GM18502 (cell line): ENCODE results near the gene LRRC55.
"Not testable (repeated sequence)": the region's sequence is repeated elsewhere in the genome, so short reads cannot be mapped to it uniquely, and the experiment has no call there.

Experiments used
- ATAC-seq: cut with Tn5 transposase; IDR thresholded peaks from one replicate; pipeline ENCODE4 v1.9.1; 2021; ENCODE audit warnings: mild to moderate bottlenecking; ENCODE audit not compliant: unreplicated experiment, poor library complexity

The LRRC55 gene

GRCh38 chr11:57160665-57161064 lies 21.1 kb upstream of the LRRC55 start:
- ATAC-seq: no peak

- no peak for ATAC-seq
Measured at GRCh38 chr11:57161351-57161750, 20.4 kb upstream of the LRRC55 start.

GRCh38 chr11:57162179-57162898 lies 19.4 kb upstream of the LRRC55 start:
- no peak for ATAC-seq

- no peak for ATAC-seq
Measured at GRCh38 chr11:57163160-57163868, 18.4 kb upstream of the LRRC55 start.

GRCh38 chr11:57164317-57164716 lies 17.4 kb upstream of the LRRC55 start:
- ATAC-seq: no peak

- no peak for ATAC-seq
Measured at GRCh38 chr11:57167125-57167846, 14.5 kb upstream of the LRRC55 start.

- ATAC-seq: not testable (repeated sequence)
Measured at GRCh38 chr11:57169732-57170313, 11.9 kb upstream of the LRRC55 start.

GRCh38 chr11:57172031-57172430 lies 9.7 kb upstream of the LRRC55 start:
- ATAC-seq: no peak

- no peak for ATAC-seq
Measured at GRCh38 chr11:57174656-57175055, 7.1 kb upstream of the LRRC55 start.

- no peak for ATAC-seq
Measured at GRCh38 chr11:57175478-57175877, 6.3 kb upstream of the LRRC55 start.

GRCh38 chr11:57178334-57178733 lies 3.4 kb upstream of the LRRC55 start:
- ATAC-seq: no peak

GRCh38 chr11:57179681-57180080 lies 2.1 kb upstream of the LRRC55 start:
- no peak for ATAC-seq

GRCh38 chr11:57180081-57180561 lies 1.6 kb upstream of the LRRC55 start:
- no peak for ATAC-seq

- no peak for ATAC-seq
Measured at GRCh38 chr11:57180964-57181363, 789 bp upstream of the LRRC55 start.

- ATAC-seq: no peak
Measured at GRCh38 chr11:57182896-57183295, 1.1 kb downstream of the LRRC55 start.

- no peak for ATAC-seq
Measured at GRCh38 chr11:57190548-57190947, 8.8 kb downstream of the LRRC55 start.

GRCh38 chr11:57191311-57192219 lies 9.8 kb downstream of the LRRC55 start:
- no peak for ATAC-seq

- ATAC-seq: no peak
Measured at GRCh38 chr11:57192316-57192715, 10.6 kb downstream of the LRRC55 start.

GRCh38 chr11:57196596-57196995 lies 14.8 kb downstream of the LRRC55 start:
- ATAC-seq: no peak

GRCh38 chr11:57197762-57198161 lies 16.0 kb downstream of the LRRC55 start:
- ATAC-seq: no peak
